Glutamatergic neuron (in vitro differentiated cells): Measurements from ENCODE around the gene BTBD16. TPM values are rescaled to one million over a fixed set of nuclear protein-coding genes. Genes with fewer than 3 reads are reported as not detected.

ENCODE experiments used
- DNase-seq: peaks from one replicate; pipeline ENCODE4 v3.0.0; 2022
- H3K27ac Mint-ChIP-seq: one replicate; pipeline ENCODE4 v1.8.0; 2020; ENCODE audit warnings: mild to moderate bottlenecking, mixed read lengths, inconsistent platforms; ENCODE audit not compliant: unreplicated experiment
- H3K27me3 Mint-ChIP-seq: one replicate; pipeline ENCODE4 v1.8.0; 2020; ENCODE audit warnings: mild to moderate bottlenecking, moderate library complexity, mixed read lengths, inconsistent platforms; ENCODE audit not compliant: unreplicated experiment
- H3K36me3 Mint-ChIP-seq: one replicate; pipeline ENCODE4 v1.8.0; 2020; ENCODE audit warnings: mild to moderate bottlenecking, mixed read lengths, inconsistent platforms; ENCODE audit not compliant: unreplicated experiment
- H3K4me1 Mint-ChIP-seq: one replicate; pipeline ENCODE4 v1.8.0; 2020; ENCODE audit warnings: mild to moderate bottlenecking, low read depth, mixed read lengths, inconsistent platforms; ENCODE audit not compliant: unreplicated experiment
- H3K4me3 Mint-ChIP-seq: one replicate; pipeline ENCODE4 v1.8.0; 2020; ENCODE audit warnings: mild to moderate bottlenecking, mixed read lengths, inconsistent platforms; ENCODE audit not compliant: unreplicated experiment
- H3K9me3 Mint-ChIP-seq: one replicate; pipeline ENCODE4 v1.8.0; 2020; ENCODE audit warnings: mild to moderate bottlenecking, moderate library complexity, mixed read lengths, inconsistent platforms; ENCODE audit not compliant: unreplicated experiment
- CTCF ChIP-seq: fragments of 200-600 bp; sonication (generic); IDR thresholded peaks from one replicate; pipeline ENCODE4 v1.5.0; 2021; ENCODE audit not compliant: partially characterized antibody, unreplicated experiment
- total RNA-seq: library from RNA; stranded (reverse); fragmentation: NEBNext Ultra II Directional; extraction: Animal tissue kit (Norgen Biotek cat#: 25700); gene quantifications from one replicate; pipeline ENCODE4 v1.2.1, GENCODE V29; 2021; ENCODE audit not compliant: unreplicated experiment

Gene BTBD16
- total RNA-seq, 1 donor from 2014 or later = 0.98 TPM

GRCh38 chr10:122343135-122343800 lies 72.2 kb downstream of the BTBD16 start:
- H3K27me3 Mint-ChIP-seq = peaks cover 4% of the 10 kb centered on the region
- H3K9me3 Mint-ChIP-seq = peaks cover 2% of the 10 kb centered on the region
- no peak for DNase-seq
- no peak overlapping the region for H3K4me3 Mint-ChIP-seq
- H3K36me3 Mint-ChIP-seq = peaks cover 19% of the 10 kb centered on the region
- H3K27ac Mint-ChIP-seq = no peak overlapping the region
- no peak for TF ChIP-seq CTCF
- peaks cover 2% of the 10 kb centered on the region for H3K4me1 Mint-ChIP-seq

GRCh38 chr10:122343936-122344335 lies 72.8 kb downstream of the BTBD16 start:
- no peak for TF ChIP-seq CTCF
- H3K9me3 Mint-ChIP-seq = peaks cover 2% of the 10 kb centered on the region
- no peak overlapping the region for H3K4me3 Mint-ChIP-seq
- H3K27me3 Mint-ChIP-seq = peaks cover 4% of the 10 kb centered on the region
- H3K4me1 Mint-ChIP-seq = peaks cover 2% of the 10 kb centered on the region
- H3K27ac Mint-ChIP-seq = no peak overlapping the region
- DNase-seq = no peak
- peaks cover 19% of the 10 kb centered on the region for H3K36me3 Mint-ChIP-seq

- Mint-ChIP-seq H3K9me3 (peaks cover 2% of the 10 kb centered on the region), H3K4me3 (no peak overlapping the region), H3K36me3 (peaks cover 19% of the 10 kb centered on the region), H3K27ac (no peak overlapping the region), H3K27me3 (peaks cover 4% of the 10 kb centered on the region), H3K4me1 (peaks cover 2% of the 10 kb centered on the region)
- no peak for TF ChIP-seq CTCF
- DNase-seq = no peak
Observed at GRCh38 chr10:122344741-122345258, 73.7 kb downstream of the BTBD16 start.

GRCh38 chr10:122346326-122346950 lies 75.3 kb downstream of the BTBD16 start:
- Mint-ChIP-seq H3K4me1 (peaks cover 4% of the 10 kb centered on the region), H3K27me3 (peaks cover 4% of the 10 kb centered on the region), H3K9me3 (peaks cover 2% of the 10 kb centered on the region), H3K4me3 (no peak overlapping the region), H3K36me3 (peaks cover 22% of the 10 kb centered on the region), H3K27ac (no peak overlapping the region)
- no peak for DNase-seq
- TF ChIP-seq CTCF = no peak

- DNase-seq = no peak
- Mint-ChIP-seq H3K4me1 (peaks cover 4% of the 10 kb centered on the region), H3K27ac (no peak overlapping the region), H3K36me3 (peaks cover 23% of the 10 kb centered on the region), H3K9me3 (peaks cover 2% of the 10 kb centered on the region), H3K4me3 (no peak overlapping the region), H3K27me3 (peaks cover 4% of the 10 kb centered on the region)
- no peak for TF ChIP-seq CTCF
Observed at GRCh38 chr10:122347170-122347841, 76.2 kb downstream of the BTBD16 start.
